Kidney (tissue), 14 donors: ENCODE results near the gene RARRES2. TPM values are rescaled to one million over a fixed set of nuclear protein-coding genes. Genes with fewer than 3 reads are reported as not detected.

Source experiments
- DNase-seq, 5 donors: peaks; one replicate each; pipeline ENCODE4 v3.0.0-alpha.2; 2013 to 2020
- FAIRE-seq: peaks from 2 replicates; lab custom pipeline; 2012; peaks lifted over from hg19 to GRCh38; lab: Jason Lieb, UNC
- H3K27ac ChIP-seq, 2 donors: one replicate each; pipeline ENCODE4 v1.7.0; 2013; ENCODE audit warnings: low read depth in 2 of 2, low read length in 2 of 2, inconsistent platforms in 1 of 2
- H3K27me3 ChIP-seq: one replicate; pipeline ENCODE4 v1.7.1; 2013; ENCODE audit warnings: low read length, inconsistent platforms; ENCODE audit not compliant: control insufficient read depth, insufficient read depth
- H3K36me3 ChIP-seq, 3 donors: one replicate each; pipeline versions ENCODE4 v1.7.0 to v1.7.1; 2013; ENCODE audit warnings: low read length in 3 of 3, control low read depth in 1 of 3, inconsistent platforms in 1 of 3; ENCODE audit not compliant: insufficient read depth in 3 of 3, control insufficient read depth in 2 of 3
- H3K4me1 ChIP-seq, 3 donors: one replicate each; pipeline versions ENCODE4 v1.7.0 to v1.7.1; 2013; ENCODE audit warnings: low read length in 3 of 3, inconsistent platforms in 1 of 3, low read depth in 1 of 3; ENCODE audit not compliant: control insufficient read depth in 2 of 3, insufficient read depth in 2 of 3
- H3K4me3 ChIP-seq, 3 donors: one replicate each; pipeline versions ENCODE4 v1.7.0 to v1.8.1; 2013; ENCODE audit warnings: low read length in 3 of 3, control low read depth in 1 of 3, inconsistent platforms in 1 of 3
- H3K9ac ChIP-seq, 3 donors: one replicate each; pipeline versions ENCODE4 v1.7.0 to v1.7.1; 2013; ENCODE audit warnings: low read length in 3 of 3, control low read depth in 1 of 3, inconsistent platforms in 1 of 3
- H3K9me3 ChIP-seq, 3 donors: one replicate each; pipeline versions ENCODE4 v1.7.0 to v1.7.1; 2013; ENCODE audit warnings: low read length in 3 of 3, control low read depth in 1 of 3, inconsistent platforms in 1 of 3; ENCODE audit not compliant: control insufficient read depth in 2 of 3, insufficient read depth in 1 of 3
- intact Hi-C: fragments of 100-400 bp; cut with DNase I; formaldehyde crosslinking; loops from one replicate; pipeline ENCODE4 v1.11.1; 2022
- polyA plus RNA-seq: library from polyadenylated mRNA; stranded (reverse); fragments of 350-450 nt; fragmentation: Illumina TruSeq; extraction: RNeasy Lipid Tissue Mini Kit (QIAGEN cat#74804); gene quantifications from one replicate; pipeline ENCODE4 v1.2.3, GENCODE V29; 2014; ENCODE audit warnings: low read depth, low replicate concordance; ENCODE audit not compliant: insufficient read depth
- total RNA-seq: library from RNA; stranded (reverse); fragmentation: NEBNext Ultra II Directional; extraction: Animal tissue kit (Norgen Biotek cat#: 25700); gene quantifications from one replicate; pipeline ENCODE4 v1.2.1, GENCODE V29; 2021
- TF ChIP-seq, protein P1 (sequence below): IDR thresholded peaks from 3 replicates; pipeline ENCODE4 v1.5.1; 2012; ENCODE audit warnings: mild to moderate bottlenecking, moderate library complexity, borderline replicate concordance; ENCODE audit not compliant: insufficient read depth; ENCODE audit errors: extremely low read depth
- donor health status: control.
- donor health status: control.
- donor health status: control.
- donor health status: control.
- donor health status: control.
- donor health status: DM: yes; HTN: yes; CAD: no.
- donor health status: Normal renal cell carcinoma (clear cell type).

The RARRES2 gene
- total and polyA plus RNA-seq, 2 donors from 2014 or later = 104 to 475 TPM

DNA sequence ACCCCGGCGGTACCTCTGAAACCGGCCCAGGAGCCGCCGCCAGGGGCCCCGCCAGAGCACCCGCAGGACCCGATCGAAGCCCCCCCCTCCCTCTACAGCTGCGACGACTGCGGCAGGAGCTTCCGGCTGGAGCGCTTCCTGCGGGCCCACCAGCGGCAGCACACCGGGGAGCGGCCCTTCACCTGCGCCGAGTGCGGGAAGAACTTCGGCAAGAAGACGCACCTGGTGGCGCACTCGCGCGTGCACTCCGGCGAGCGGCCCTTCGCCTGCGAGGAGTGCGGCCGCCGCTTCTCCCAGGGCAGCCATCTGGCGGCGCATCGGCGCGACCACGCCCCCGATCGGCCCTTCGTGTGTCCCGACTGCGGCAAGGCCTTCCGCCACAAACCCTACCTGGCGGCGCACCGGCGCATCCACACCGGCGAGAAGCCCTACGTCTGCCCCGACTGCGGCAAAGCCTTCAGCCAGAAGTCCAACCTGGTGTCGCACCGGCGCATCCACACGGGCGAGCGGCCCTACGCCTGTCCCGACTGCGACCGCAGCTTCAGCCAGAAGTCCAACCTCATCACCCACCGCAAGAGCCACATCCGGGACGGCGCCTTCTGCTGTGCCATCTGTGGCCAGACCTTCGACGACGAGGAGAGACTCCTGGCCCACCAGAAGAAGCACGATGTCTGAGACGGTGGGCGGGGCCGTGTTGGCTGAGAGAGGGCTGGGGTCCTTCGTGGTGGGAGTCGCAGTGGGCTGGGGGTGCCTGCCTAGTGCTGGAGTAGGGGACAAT is 31.0 kb upstream of the RARRES2 start:
- H3K27ac ChIP-seq = no peak overlapping the region
- intact Hi-C loops = no loop called here
- H3K4me3 ChIP-seq = no peak overlapping the region
- H3K36me3 ChIP-seq = peaks cover 5 to 12% (median 12%) of the 10 kb centered on the region in 3 donors
- TF ChIP-seq, protein P1, sequence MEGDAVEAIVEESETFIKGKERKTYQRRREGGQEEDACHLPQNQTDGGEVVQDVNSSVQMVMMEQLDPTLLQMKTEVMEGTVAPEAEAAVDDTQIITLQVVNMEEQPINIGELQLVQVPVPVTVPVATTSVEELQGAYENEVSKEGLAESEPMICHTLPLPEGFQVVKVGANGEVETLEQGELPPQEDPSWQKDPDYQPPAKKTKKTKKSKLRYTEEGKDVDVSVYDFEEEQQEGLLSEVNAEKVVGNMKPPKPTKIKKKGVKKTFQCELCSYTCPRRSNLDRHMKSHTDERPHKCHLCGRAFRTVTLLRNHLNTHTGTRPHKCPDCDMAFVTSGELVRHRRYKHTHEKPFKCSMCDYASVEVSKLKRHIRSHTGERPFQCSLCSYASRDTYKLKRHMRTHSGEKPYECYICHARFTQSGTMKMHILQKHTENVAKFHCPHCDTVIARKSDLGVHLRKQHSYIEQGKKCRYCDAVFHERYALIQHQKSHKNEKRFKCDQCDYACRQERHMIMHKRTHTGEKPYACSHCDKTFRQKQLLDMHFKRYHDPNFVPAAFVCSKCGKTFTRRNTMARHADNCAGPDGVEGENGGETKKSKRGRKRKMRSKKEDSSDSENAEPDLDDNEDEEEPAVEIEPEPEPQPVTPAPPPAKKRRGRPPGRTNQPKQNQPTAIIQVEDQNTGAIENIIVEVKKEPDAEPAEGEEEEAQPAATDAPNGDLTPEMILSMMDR = no peak
- H3K27me3 ChIP-seq = no peaks in the 10 kb centered on the region
- H3K9ac ChIP-seq = no peak overlapping the region
- no peaks in the 10 kb centered on the region for H3K9me3 ChIP-seq
- peaks cover 5 to 31% (median 16%) of the 10 kb centered on the region in 3 donors for H3K4me1 ChIP-seq
- no peak for FAIRE-seq
- DNase-seq = peak in 2 of 5 donors; percentile 49 to 77

GRCh38 chr7:150371996-150372270 is 30.5 kb upstream of the RARRES2 start:
- peaks cover 5 to 31% (median 13%) of the 10 kb centered on the region in 3 donors for H3K4me1 ChIP-seq
- peaks cover 5 to 12% (median 12%) of the 10 kb centered on the region in 3 donors for H3K36me3 ChIP-seq
- FAIRE-seq (no peak), DNase-seq (peak in 1 of 5 donors; percentile 45)
- H3K27me3 ChIP-seq = no peaks in the 10 kb centered on the region
- TF ChIP-seq, protein P1 = no peak
- intact Hi-C loops = no loop called here
- no peak overlapping the region for H3K4me3 ChIP-seq
- no peak overlapping the region for H3K27ac ChIP-seq
- no peak overlapping the region for H3K9ac ChIP-seq
- H3K9me3 ChIP-seq = no peaks in the 10 kb centered on the region

GRCh38 chr7:150371131-150371995 is 29.9 kb upstream of the RARRES2 start:
- Histone ChIP-seq H3K27ac (no peak overlapping the region), H3K9ac (no peak overlapping the region), H3K36me3 (peaks cover 5 to 12% (median 12%) of the 10 kb centered on the region in 3 donors), H3K27me3 (no peaks in the 10 kb centered on the region), H3K9me3 (no peaks in the 10 kb centered on the region), H3K4me3 (no peak overlapping the region), H3K4me1 (peaks cover 5 to 31% (median 13%) of the 10 kb centered on the region in 3 donors)
- FAIRE-seq (no peak), DNase-seq (no peak)
- TF ChIP-seq, protein P1 = no peak
- intact Hi-C loops = no loop called here
